ENCODE measurements around the gene CASKIN1.
"Not testable (repeated sequence)": the region's sequence is repeated elsewhere in the genome, so short reads cannot be mapped to it uniquely, and the experiment has no call there.

CASKIN1 gene

GRCh38 chr16:2206420-2206779, 10.0 kb upstream of the CASKIN1 start:
- Histone ChIP-seq H3K36me3 (ENCODE audit: insufficient read depth, low read depth, low read length) (peaks cover 22% of the 10 kb centered on the region), H3K9me3 (ENCODE audit: insufficient read depth, low read depth, low read length) (no peaks in the 10 kb centered on the region), H3K4me3 (ENCODE audit: low read length) (peak overlapping the region; percentile 88), H3K27ac (ENCODE audit: low read length) (peak overlapping the region; percentile 94), H3K4me1 (ENCODE audit: insufficient read depth, low read length) (peaks cover 6% of the 10 kb centered on the region), H3K9ac (ENCODE audit: low read depth, low read length) (peak overlapping the region; percentile 94; the same call in 1 of the 2 replicates), H3K27me3 (ENCODE audit: insufficient read depth, low read length) (peaks cover 4% of the 10 kb centered on the region; the same call in 1 of the 2 replicates)

- no peaks in the 10 kb centered on the region for H3K9me3 ChIP-seq (ENCODE audit: insufficient read depth, low read depth, low read length)
- H3K36me3 ChIP-seq (ENCODE audit: insufficient read depth, low read depth, low read length) = peaks cover 22% of the 10 kb centered on the region
- H3K9ac ChIP-seq (ENCODE audit: low read depth, low read length) = peak overlapping the region; percentile 94
- peak overlapping the region; percentile 88 for H3K4me3 ChIP-seq (ENCODE audit: low read length)
- H3K4me1 ChIP-seq (ENCODE audit: insufficient read depth, low read length) = peaks cover 4% of the 10 kb centered on the region
- peak overlapping the region; percentile 94 for H3K27ac ChIP-seq (ENCODE audit: low read length)
- H3K27me3 ChIP-seq (ENCODE audit: insufficient read depth, low read length) = peaks cover 5% of the 10 kb centered on the region; the same call in 1 of the 2 replicates
Observed at GRCh38 chr16:2205967-2206313, 9.5 kb upstream of the CASKIN1 start.

- Histone ChIP-seq H3K27ac (ENCODE audit: low read length) (peak within 1 kb of the TSS; percentile 94), H3K4me1 (ENCODE audit: insufficient read depth, low read length) (peaks cover 3% of the 10 kb centered on the region), H3K9me3 (ENCODE audit: insufficient read depth, low read depth, low read length) (no peaks in the 10 kb centered on the region), H3K27me3 (ENCODE audit: insufficient read depth, low read length) (peaks cover 11% of the 10 kb centered on the region), H3K36me3 (ENCODE audit: insufficient read depth, low read depth, low read length) (peaks cover 22% of the 10 kb centered on the region), H3K9ac (ENCODE audit: low read depth, low read length) (peak within 1 kb of the TSS; percentile 94), H3K4me3 (ENCODE audit: low read length) (peak within 1 kb of the TSS; percentile 88)
Observed at GRCh38 chr16:2205104-2205966, 8.9 kb upstream of the CASKIN1 start, which contains the start of gene MLST8. MLST8 (plus strand) TSS chr16:2205454; CDS start chr16:2206086, 632 bp downstream.

- peaks cover 18% of the 10 kb centered on the region for H3K27me3 ChIP-seq (ENCODE audit: insufficient read depth, low read length)
- peaks cover 3% of the 10 kb centered on the region for H3K4me1 ChIP-seq (ENCODE audit: insufficient read depth, low read length)
- H3K4me3 ChIP-seq (ENCODE audit: low read length) = peak overlapping the region; percentile 88
- peak overlapping the region; percentile 94 for H3K27ac ChIP-seq (ENCODE audit: low read length)
- H3K9ac ChIP-seq (ENCODE audit: low read depth, low read length) = peak overlapping the region; percentile 94; the same call in 1 of the 2 replicates
- H3K9me3 ChIP-seq (ENCODE audit: insufficient read depth, low read depth, low read length) = no peaks in the 10 kb centered on the region
- peaks cover 22% of the 10 kb centered on the region for H3K36me3 ChIP-seq (ENCODE audit: insufficient read depth, low read depth, low read length)
Observed at GRCh38 chr16:2204416-2205103, 8.2 kb upstream of the CASKIN1 start.

GRCh38 chr16:2203119-2203688, 6.8 kb upstream of the CASKIN1 start:
- Histone ChIP-seq H3K36me3 (ENCODE audit: insufficient read depth, low read depth, low read length) (peaks cover 16% of the 10 kb centered on the region), H3K27me3 (ENCODE audit: insufficient read depth, low read length) (peaks cover 32% of the 10 kb centered on the region)
- H3K4me3 ChIP-seq (ENCODE audit: low read length); H3K9ac ChIP-seq (ENCODE audit: low read depth, low read length); H3K27ac ChIP-seq (ENCODE audit: low read length); H3K9me3 ChIP-seq (ENCODE audit: insufficient read depth, low read depth, low read length); H3K4me1 ChIP-seq (ENCODE audit: insufficient read depth, low read length): not testable (repeated sequence)

GRCh38 chr16:2200313-2200712, 3.9 kb upstream of the CASKIN1 start:
- Histone ChIP-seq H3K36me3 (ENCODE audit: insufficient read depth, low read depth, low read length) (no peaks in the 10 kb centered on the region), H3K27ac (ENCODE audit: low read length) (no peak overlapping the region), H3K4me3 (ENCODE audit: low read length) (no peak overlapping the region), H3K9ac (ENCODE audit: low read depth, low read length) (no peak overlapping the region), H3K27me3 (ENCODE audit: insufficient read depth, low read length) (peaks cover 53% of the 10 kb centered on the region), H3K4me1 (ENCODE audit: insufficient read depth, low read length) (no peaks in the 10 kb centered on the region; the same call in 1 of the 2 replicates), H3K9me3 (ENCODE audit: insufficient read depth, low read depth, low read length) (no peaks in the 10 kb centered on the region)

GRCh38 chr16:2199621-2200139, 3.3 kb upstream of the CASKIN1 start:
- Histone ChIP-seq H3K9ac (ENCODE audit: low read depth, low read length) (no peak overlapping the region), H3K4me3 (ENCODE audit: low read length) (no peak overlapping the region)

GRCh38 chr16:2199095-2199494, 2.7 kb upstream of the CASKIN1 start:
- Histone ChIP-seq H3K4me1 (ENCODE audit: insufficient read depth, low read length) (no peaks in the 10 kb centered on the region), H3K9me3 (ENCODE audit: insufficient read depth, low read depth, low read length) (no peaks in the 10 kb centered on the region), H3K36me3 (ENCODE audit: insufficient read depth, low read depth, low read length) (no peaks in the 10 kb centered on the region), H3K4me3 (ENCODE audit: low read length) (no peak overlapping the region), H3K27ac (ENCODE audit: low read length) (no peak overlapping the region), H3K27me3 (ENCODE audit: insufficient read depth, low read length) (peaks cover 61% of the 10 kb centered on the region), H3K9ac (ENCODE audit: low read depth, low read length) (no peak overlapping the region)

More at GRCh38 chr16:2199621-2200139, 3.3 kb upstream of the CASKIN1 start:
- no peaks in the 10 kb centered on the region; the same call in 1 of the 2 replicates for H3K4me1 ChIP-seq (ENCODE audit: insufficient read depth, low read length)
- H3K27ac ChIP-seq (ENCODE audit: low read length) = no peak overlapping the region
- no peaks in the 10 kb centered on the region for H3K36me3 ChIP-seq (ENCODE audit: insufficient read depth, low read depth, low read length)
- H3K9me3 ChIP-seq (ENCODE audit: insufficient read depth, low read depth, low read length) = no peaks in the 10 kb centered on the region
- peaks cover 59% of the 10 kb centered on the region for H3K27me3 ChIP-seq (ENCODE audit: insufficient read depth, low read length)

GRCh38 chr16:2198283-2198682, 1.9 kb upstream of the CASKIN1 start:
- Histone ChIP-seq H3K36me3 (ENCODE audit: insufficient read depth, low read depth, low read length) (no peaks in the 10 kb centered on the region), H3K27me3 (ENCODE audit: insufficient read depth, low read length) (peaks cover 61% of the 10 kb centered on the region), H3K9ac (ENCODE audit: low read depth, low read length) (no peak overlapping the region), H3K4me1 (ENCODE audit: insufficient read depth, low read length) (no peaks in the 10 kb centered on the region), H3K9me3 (ENCODE audit: insufficient read depth, low read depth, low read length) (no peaks in the 10 kb centered on the region), H3K27ac (ENCODE audit: low read length) (no peak overlapping the region), H3K4me3 (ENCODE audit: low read length) (no peak overlapping the region)

GRCh38 chr16:2197765-2198164, 1.4 kb upstream of the CASKIN1 start:
- Histone ChIP-seq H3K4me1 (ENCODE audit: insufficient read depth, low read length) (no peaks in the 10 kb centered on the region), H3K9me3 (ENCODE audit: insufficient read depth, low read depth, low read length) (no peaks in the 10 kb centered on the region), H3K36me3 (ENCODE audit: insufficient read depth, low read depth, low read length) (no peaks in the 10 kb centered on the region), H3K27ac (ENCODE audit: low read length) (no peak overlapping the region), H3K9ac (ENCODE audit: low read depth, low read length) (no peak overlapping the region), H3K27me3 (ENCODE audit: insufficient read depth, low read length) (peaks cover 61% of the 10 kb centered on the region), H3K4me3 (ENCODE audit: low read length) (no peak overlapping the region)

- Histone ChIP-seq H3K27me3 (ENCODE audit: insufficient read depth, low read length) (peaks cover 61% of the 10 kb centered on the region), H3K27ac (ENCODE audit: low read length) (no peak overlapping the region), H3K4me3 (ENCODE audit: low read length) (peak overlapping the region; percentile 51; the same call in 1 of the 2 replicates), H3K4me1 (ENCODE audit: insufficient read depth, low read length) (no peaks in the 10 kb centered on the region), H3K9me3 (ENCODE audit: insufficient read depth, low read depth, low read length) (no peaks in the 10 kb centered on the region), H3K9ac (ENCODE audit: low read depth, low read length) (no peak overlapping the region), H3K36me3 (ENCODE audit: insufficient read depth, low read depth, low read length) (no peaks in the 10 kb centered on the region)
Observed at GRCh38 chr16:2196981-2197511, 641 bp upstream of the CASKIN1 start.

All from iPS-20b (cell line).